HepG2 (cell line): ENCODE measurements around the gene USP7. TPM values are rescaled to one million over a fixed set of nuclear protein-coding genes. Genes with fewer than 3 reads are reported as not detected.

ENCODE experiments used
- BHLHE40 ChIP-seq: IDR thresholded peaks from 2 replicates; pipeline ENCODE4 v1.6.1; 2011; ENCODE audit warnings: low read length, improper control_type of control experiment
- CENPT ChIP-seq: sonication (generic); formaldehyde crosslinking; IDR thresholded peaks from 2 replicates; pipeline ENCODE4 v1.8.0; 2022; ENCODE audit warnings: low read depth, mild to moderate bottlenecking, moderate library complexity, missing genetic modification reagents
- DMTF1 ChIP-seq: sonication (generic); formaldehyde crosslinking; IDR thresholded peaks from 2 replicates; pipeline ENCODE4 v1.4.0; 2020; ENCODE audit warnings: mild to moderate bottlenecking, missing genetic modification reagents
- FIP1L1 ChIP-seq: fragments of 200-400 bp; formaldehyde crosslinking; IDR thresholded peaks from 2 replicates; pipeline ENCODE4 v1.6.1; 2018; ENCODE audit warnings: low read depth, mild to moderate bottlenecking, low read length, moderate library complexity, borderline replicate concordance; ENCODE audit not compliant: insufficient read depth
- GATAD2A ChIP-seq: IDR thresholded peaks from 2 replicates; pipeline ENCODE4 v1.6.1; 2016
- HIC2 ChIP-seq: sonication (generic); formaldehyde crosslinking; IDR thresholded peaks from 2 replicates; pipeline ENCODE4 v1.9.0; 2022; ENCODE audit warnings: low read depth, missing genetic modification reagents
- RORA ChIP-seq: sonication (generic); formaldehyde crosslinking; IDR thresholded peaks from 2 replicates; pipeline ENCODE4 v1.5.0; 2020; ENCODE audit warnings: mild to moderate bottlenecking, missing genetic modification reagents, moderate library complexity
- SAP130 ChIP-seq: IDR thresholded peaks from 2 replicates; pipeline ENCODE4 v1.6.1; 2016; ENCODE audit warnings: low read depth
- SNRNP70 ChIP-seq: fragments of 200-400 bp; formaldehyde crosslinking; IDR thresholded peaks from 2 replicates; pipeline ENCODE4 v1.6.1; 2017; ENCODE audit warnings: mild to moderate bottlenecking, low read depth, low read length, moderate library complexity
- ZC3H13 ChIP-seq: sonication (generic); formaldehyde crosslinking; IDR thresholded peaks from 2 replicates; pipeline ENCODE4 v1.8.1; 2023; ENCODE audit warnings: mild to moderate bottlenecking, missing genetic modification reagents, moderate library complexity
- ZMYM4 ChIP-seq: sonication (generic); formaldehyde crosslinking; IDR thresholded peaks from 2 replicates; pipeline ENCODE4 v1.8.1; 2023; ENCODE audit warnings: mild to moderate bottlenecking, missing genetic modification reagents
- ZNF513 ChIP-seq: sonication (generic); formaldehyde crosslinking; conservative IDR thresholded peaks from 2 replicates; pipeline ENCODE4 v1.5.0; 2020; ENCODE audit warnings: missing genetic modification reagents
- ZNF609 ChIP-seq: sonication (generic); formaldehyde crosslinking; IDR thresholded peaks from 2 replicates; pipeline ENCODE4 v1.4.0; 2020; ENCODE audit warnings: mild to moderate bottlenecking, missing genetic modification reagents, borderline replicate concordance
- ZNF660 ChIP-seq: sonication (generic); formaldehyde crosslinking; IDR thresholded peaks from 2 replicates; pipeline ENCODE4 v1.5.1; 2020; ENCODE audit warnings: mild to moderate bottlenecking, low read depth, missing genetic modification reagents, borderline replicate concordance
- ZNF781 ChIP-seq: sonication (generic); formaldehyde crosslinking; IDR thresholded peaks from 2 replicates; pipeline ENCODE4 v1.5.1; 2020; ENCODE audit warnings: borderline replicate concordance, mild to moderate bottlenecking, missing genetic modification reagents; ENCODE audit errors: not compliant biosample characterization
- polyA plus RNA-seq, 8 experiments: library from polyadenylated mRNA; depleted of rRNA in 3 of 8; stranded (reverse) in 7 of 8; unstranded in 1 of 8; fragments of >200 nt; fragmentation: Illumina TruSeq in 4 of 8; extraction: Trizol in 4 of 8; gene quantifications; 2 replicates each; pipeline versions ENCODE4 v1.2.1 to v1.2.3, GENCODE V29; 2011 to 2016; ENCODE audit warnings: low read depth in 4 of 8, missing spikeins in 1 of 8, mixed read lengths in 1 of 8; ENCODE audit not compliant: insufficient read depth in 1 of 8
- total RNA-seq, 5 experiments: library from RNA; depleted of rRNA; stranded (reverse); fragments of >200 nt; fragmentation: Illumina TruSeq; extraction: Trizol; gene quantifications; 2 replicates each; pipeline ENCODE4 v1.2.3, GENCODE V29; 2016; ENCODE audit warnings: low read depth in 1 of 5
- TF ChIP-seq, protein P1 (sequence below): sonication (generic); formaldehyde crosslinking; IDR thresholded peaks from 2 replicates; pipeline ENCODE4 v1.8.0; 2022; ENCODE audit warnings: missing genetic modification reagents, mild to moderate bottlenecking, moderate library complexity, borderline replicate concordance

USP7 gene
- total and polyA plus RNA-seq, 2 of the 13 experiments (the other 11 are each of a cell fraction or from before 2014, with no cell fraction given), result 52.5 to 173 TPM

- no peak for TF ChIP-seq DMTF1
- TF ChIP-seq ZNF660 (CRISPR knock-in tag), result no peak
- TF ChIP-seq ZC3H13 (CRISPR knock-in tag), result no peak
- TF ChIP-seq ZNF609 (CRISPR knock-in tag), result peak; percentile 27; the same call in 1 of the 2 replicates
- TF ChIP-seq BHLHE40, result no peak
- no peak for TF ChIP-seq ZNF513
- no peak for TF ChIP-seq FIP1L1
- TF ChIP-seq RORA (CRISPR knock-in tag), result no peak
- TF ChIP-seq ZMYM4 (CRISPR knock-in tag), result 0 out of 2 replicates have a peak, but pooled peaks have one; percentile 35
- TF ChIP-seq ZNF781 (CRISPR knock-in tag), result peak; percentile 82
- no peak for TF ChIP-seq CENPT
- peak; percentile 72 for TF ChIP-seq SAP130 (CRISPR knock-in tag)
- TF ChIP-seq, protein P1, sequence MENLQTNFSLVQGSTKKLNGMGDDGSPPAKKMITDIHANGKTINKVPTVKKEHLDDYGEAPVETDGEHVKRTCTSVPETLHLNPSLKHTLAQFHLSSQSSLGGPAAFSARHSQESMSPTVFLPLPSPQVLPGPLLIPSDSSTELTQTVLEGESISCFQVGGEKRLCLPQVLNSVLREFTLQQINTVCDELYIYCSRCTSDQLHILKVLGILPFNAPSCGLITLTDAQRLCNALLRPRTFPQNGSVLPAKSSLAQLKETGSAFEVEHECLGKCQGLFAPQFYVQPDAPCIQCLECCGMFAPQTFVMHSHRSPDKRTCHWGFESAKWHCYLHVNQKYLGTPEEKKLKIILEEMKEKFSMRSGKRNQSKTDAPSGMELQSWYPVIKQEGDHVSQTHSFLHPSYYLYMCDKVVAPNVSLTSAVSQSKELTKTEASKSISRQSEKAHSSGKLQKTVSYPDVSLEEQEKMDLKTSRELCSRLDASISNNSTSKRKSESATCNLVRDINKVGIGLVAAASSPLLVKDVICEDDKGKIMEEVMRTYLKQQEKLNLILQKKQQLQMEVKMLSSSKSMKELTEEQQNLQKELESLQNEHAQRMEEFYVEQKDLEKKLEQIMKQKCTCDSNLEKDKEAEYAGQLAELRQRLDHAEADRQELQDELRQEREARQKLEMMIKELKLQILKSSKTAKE (CRISPR knock-in tag), result no peak; the same call in 1 of the 2 replicates
- TF ChIP-seq GATAD2A (CRISPR knock-in tag), result no peak
- no peak for TF ChIP-seq SNRNP70
- no peak for TF ChIP-seq HIC2
These were observed 1.2 kb downstream of the USP7 start (continued) for GRCh38 chr16:8962393-8963009.
